HG02870 (cell line): ENCODE data around the gene NAGPA.

Experiments used
- ATAC-seq: cut with Tn5 transposase; IDR thresholded peaks from one replicate; pipeline ENCODE4 v1.9.1; 2021; ENCODE audit warnings: mild to moderate bottlenecking, moderate library complexity; ENCODE audit not compliant: unreplicated experiment

NAGPA gene

DNA sequence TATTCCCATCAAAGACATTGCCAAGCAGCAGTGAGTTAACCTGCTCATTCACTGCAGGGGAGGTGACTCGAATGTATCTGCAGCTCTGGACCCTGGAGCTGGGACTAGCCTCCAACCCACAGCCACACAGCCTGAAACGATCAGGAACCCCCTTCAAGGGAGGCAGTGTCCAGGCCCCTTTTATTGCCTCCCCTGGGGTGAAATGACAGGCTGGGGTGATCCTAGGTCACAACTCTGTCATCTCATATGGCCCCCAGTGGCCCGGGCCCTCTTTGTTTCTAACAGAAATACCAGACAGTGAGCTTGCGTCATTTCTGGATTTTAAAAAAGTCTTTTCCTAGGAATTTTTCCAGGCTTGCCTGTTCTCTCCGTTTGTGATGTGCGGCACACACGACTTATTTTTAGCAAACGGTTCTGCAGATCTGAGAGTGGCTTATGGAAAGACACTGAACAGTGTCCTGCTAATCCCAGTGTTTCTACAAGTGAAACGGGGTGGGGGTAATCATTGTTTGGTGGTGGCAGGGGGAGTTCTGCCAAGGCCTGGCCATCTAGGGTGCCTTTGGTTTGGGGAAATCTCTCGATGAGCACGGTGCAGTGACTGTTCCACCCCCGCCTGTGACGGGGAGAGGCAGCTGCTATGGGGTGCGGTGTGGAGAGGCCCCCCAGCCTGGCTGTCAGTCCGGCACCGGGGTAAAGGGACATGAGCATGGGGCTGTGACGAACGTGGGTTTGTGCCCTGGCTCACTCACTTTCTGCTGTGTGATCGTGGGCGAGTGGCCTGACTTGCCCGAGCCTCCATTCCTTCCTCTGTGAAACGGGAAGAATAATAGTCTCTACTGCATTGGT lies 27.2 kb downstream of the NAGPA start:
- ATAC-seq: no peak

GRCh38 chr16:5005916-5006315 lies 27.8 kb downstream of the NAGPA start:
- no peak for ATAC-seq

- ATAC-seq: no peak
Measured at GRCh38 chr16:5004311-5004710, 29.4 kb downstream of the NAGPA start.

DNA sequence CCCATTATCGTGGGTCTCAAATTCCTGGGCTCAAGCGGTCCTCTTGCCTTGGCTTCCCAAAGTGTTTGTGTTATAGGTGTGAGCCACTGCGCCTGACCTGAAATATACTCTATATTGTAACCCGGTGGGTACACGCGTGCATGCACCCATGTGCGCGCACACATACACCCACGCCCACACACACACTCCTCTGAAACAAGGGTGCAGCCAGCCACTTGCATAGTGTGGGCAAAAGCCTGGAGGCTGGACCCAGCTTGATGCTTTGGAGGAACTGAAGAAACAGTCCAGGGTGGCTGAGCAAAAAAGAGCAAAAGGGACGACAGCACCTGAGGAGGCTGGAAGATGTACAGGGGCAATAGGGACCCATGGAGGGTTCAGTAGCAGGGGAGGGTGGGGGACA lies 29.9 kb downstream of the NAGPA start:
- no peak for ATAC-seq

DNA sequence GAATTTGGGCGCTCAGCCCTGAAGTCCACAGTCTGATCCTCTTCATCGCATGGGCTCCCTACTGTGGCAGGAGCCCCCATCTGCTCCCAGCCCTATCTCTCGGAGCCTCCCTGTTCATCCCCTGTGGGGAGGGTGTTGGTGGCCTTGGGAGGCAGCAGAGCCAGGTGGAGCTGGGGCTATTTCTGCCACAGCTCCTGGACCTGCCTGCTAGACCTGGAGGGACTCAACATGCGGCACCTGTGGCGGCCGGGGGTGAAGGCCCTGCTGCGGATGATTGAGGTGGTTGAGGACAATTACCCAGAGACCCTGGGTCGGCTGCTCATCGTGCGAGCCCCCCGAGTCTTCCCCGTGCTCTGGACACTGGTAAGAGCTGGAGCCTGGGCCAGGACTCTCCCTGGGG lies 30.5 kb downstream of the NAGPA start:
- ATAC-seq: no peak

DNA sequence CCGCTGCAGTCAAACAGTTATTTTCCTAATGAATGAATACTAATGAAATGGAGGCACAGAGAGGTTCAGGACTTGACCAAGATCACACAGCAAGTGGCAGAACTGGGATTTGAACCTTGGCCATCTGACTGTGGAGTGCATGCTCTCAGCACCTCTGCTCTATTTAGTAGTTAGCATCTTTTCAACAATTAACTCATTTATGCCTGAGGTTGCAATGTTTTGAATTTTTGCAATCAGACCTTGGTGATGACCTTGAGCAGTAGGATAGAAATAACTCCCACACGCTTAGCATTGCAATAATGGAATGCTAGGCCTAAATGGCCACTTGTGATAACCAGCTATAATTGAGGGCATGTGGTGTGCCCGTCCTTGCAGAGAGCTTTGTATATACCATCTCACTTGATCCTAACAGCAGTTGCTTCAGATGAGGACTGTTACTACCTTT lies 31.0 kb downstream of the NAGPA start:
- ATAC-seq: no peak

- no peak for ATAC-seq
Measured at GRCh38 chr16:5001986-5002385, 31.7 kb downstream of the NAGPA start.

- no peak for ATAC-seq
Measured at GRCh38 chr16:5001571-5001970, 32.2 kb downstream of the NAGPA start.

DNA sequence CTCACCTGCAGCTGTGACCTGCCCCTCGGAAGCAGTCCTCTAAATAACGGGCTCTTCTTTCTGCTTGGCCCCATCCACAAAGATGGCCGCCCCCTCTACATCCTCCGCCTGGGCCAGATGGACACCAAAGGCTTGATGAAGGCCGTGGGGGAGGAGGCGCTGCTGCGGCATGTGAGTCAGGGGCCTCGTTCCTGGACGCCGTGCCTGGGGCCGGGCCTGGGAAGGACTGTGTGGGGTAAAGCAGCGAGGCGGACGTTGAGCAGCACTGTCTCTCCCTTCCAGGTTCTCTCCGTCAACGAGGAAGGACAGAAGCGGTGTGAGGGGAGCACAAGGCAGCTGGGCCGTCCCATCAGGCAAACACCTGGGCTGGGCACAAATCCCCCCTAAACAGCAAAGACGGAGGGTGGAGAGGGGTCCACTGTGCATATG lies 33.1 kb downstream of the NAGPA start:
- ATAC-seq: no peak

- no peak for ATAC-seq
Measured at GRCh38 chr16:4994719-4995434, 38.9 kb downstream of the NAGPA start.

DNA sequence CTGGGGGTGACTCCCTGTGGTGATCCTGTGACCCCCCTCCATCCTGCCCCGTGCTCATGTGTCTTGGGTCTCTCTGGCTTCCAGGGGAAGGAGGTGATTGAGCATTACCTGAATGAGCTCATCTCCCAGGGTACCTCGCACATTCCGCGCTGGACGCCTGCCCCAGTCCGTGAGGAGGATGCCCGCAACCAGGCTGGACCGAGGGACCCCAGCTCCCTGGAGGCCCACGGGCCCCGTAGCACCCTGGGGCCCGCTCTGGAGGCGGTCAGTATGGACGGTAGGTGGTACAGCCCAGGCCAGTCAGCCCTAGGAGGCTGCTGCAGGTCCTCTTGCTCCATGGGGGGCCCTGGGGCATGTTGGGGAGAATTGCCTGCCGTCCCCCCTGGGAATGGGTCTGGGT lies 42.0 kb downstream of the NAGPA start:
- no peak for ATAC-seq

GRCh38 chr16:4990415-4990814 lies 43.3 kb downstream of the NAGPA start:
- ATAC-seq: no peak

GRCh38 chr16:4989391-4990006 lies 44.2 kb downstream of the NAGPA start:
- ATAC-seq: no peak

DNA sequence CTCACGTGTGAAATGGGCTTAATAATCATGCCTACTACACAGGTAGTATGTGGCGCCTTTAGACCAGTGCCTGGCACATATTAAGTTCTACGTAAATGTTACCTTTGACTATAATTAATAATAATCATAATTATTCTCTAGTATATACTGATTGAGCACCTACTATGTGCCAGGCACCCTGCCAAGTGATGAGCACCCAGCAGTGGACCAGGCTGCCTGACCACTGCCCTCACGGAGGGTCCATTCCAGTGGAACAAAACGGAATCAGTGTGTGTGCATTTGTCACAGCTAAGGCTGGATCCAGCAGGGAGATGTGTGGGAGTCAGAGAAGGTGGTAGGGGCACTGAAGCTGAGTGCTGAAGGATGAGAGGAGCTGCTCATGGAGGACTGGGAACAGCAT lies 45.1 kb downstream of the NAGPA start:
- no peak for ATAC-seq

DNA sequence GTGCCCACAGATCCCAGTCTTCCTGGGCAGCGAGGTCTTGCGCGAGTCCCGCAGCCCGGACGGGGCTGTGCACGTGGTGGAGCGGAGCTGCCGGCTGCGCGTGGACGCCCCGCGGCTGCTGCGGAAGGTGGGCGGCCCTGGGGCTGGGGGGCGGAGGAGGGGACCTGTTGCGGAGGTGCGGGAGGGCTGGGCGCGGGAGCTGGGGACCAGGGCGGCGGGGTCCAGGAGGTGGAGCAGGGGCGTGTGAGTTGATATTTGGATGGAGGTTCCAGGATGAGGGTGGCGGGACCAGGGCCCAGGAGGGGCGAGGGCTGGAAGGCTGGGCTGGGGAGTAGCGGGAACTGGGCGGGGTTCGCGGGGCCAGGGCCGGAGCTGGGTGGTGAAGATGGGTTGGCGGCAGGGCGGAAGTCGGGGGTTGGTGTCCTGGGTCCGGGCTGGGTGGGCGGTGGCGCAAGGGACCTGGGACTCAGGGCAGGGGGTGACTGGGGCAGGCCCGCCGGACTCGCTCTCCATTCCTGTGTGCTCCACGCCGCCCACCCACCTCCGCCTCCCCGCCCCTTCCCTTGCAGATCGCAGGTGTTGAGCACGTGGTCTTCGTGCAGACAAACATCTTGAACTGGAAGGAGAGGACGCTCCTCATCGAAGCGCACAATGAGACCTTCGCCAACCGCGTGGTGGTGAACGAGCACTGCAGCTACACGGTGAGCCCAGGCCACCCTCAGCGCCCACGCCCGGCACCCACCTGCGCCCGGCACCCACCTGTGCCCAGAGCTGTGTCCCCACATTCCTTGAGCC lies 46.0 kb downstream of the NAGPA start:
- no peak for ATAC-seq

DNA sequence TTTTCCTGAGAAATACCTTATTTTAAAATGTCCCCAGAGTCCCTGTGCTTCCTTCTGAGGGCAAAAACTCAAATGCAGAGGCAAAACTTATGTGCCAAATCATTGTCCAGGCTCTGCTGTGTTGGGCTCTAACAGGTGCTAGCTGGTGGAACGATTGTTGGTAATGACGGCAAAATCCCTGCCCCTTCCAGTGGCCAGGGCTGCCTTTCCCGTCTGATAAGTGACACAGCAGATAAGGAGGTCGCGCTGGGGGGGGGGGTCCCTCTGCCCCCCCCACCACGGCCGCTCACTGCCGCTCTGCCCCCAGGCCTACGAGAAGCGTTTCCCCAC lies 46.5 kb downstream of the NAGPA start:
- no peak for ATAC-seq

DNA sequence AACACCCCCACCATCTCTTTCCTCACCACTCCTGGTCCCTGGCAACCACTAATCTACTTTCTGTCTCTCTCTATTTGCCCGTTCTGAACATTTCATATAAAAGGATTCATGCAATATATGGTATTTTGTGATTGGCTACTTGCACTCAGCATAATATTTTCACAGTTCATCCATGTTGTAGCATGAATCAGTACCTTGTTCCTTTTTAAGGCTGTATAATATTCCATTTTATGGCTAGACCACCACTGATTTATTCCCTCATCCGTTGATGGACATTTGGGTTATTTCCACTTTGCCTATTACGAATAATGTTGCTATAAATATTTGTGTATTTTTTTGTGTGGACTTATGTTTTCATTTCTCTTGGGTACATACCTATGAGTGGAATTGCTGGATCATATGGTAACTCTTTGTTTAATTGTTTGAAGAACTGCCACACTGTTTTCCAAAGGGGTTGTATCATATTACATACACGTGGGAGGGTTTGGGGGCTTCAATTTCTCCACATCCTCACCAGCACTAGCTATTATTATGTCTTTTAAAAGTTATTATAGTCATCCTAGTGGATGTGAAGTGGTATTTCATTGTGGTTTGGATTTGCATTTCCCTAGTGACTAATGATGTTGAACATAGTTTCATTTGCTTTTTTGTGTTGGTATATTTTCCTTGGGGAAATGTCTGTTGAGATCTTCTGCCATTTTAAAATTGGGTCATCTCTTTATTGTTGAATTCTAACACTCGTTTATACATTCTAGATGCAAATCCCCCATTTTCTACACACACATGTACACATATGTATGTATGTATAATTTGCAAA lies 49.4 kb downstream of the NAGPA start:
- no peak for ATAC-seq

GRCh38 chr16:4982056-4982867 lies 51.5 kb downstream of the NAGPA start:
- ATAC-seq: no peak

DNA sequence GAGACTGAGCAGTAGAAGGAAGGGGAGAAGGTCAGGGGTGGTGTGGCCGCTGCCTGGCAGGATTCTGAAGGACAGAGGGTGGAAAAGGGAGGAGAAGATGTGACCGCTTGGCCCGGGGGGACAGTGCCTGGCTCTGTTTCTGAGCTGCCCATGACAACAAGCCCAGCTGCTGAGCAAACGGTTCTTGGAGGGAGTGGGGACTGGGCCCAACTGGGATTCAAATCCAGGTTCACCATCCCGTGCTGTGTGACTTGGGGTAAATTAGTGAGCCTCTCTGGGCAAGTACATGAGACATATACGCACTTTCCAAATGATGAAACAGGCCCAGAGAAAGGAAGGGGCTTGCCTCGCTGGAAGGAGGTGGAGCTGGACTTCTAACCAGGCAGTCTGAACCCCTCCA lies 52.3 kb downstream of the NAGPA start:
- no peak for ATAC-seq

- no peak for ATAC-seq
Measured at GRCh38 chr16:4980691-4981090, 53.0 kb downstream of the NAGPA start.
